Retinal pigment epithelial cell (primary cell): ENCODE measurements around the gene KHDC1.
"Not testable (repeated sequence)": the region's sequence is repeated elsewhere in the genome, so short reads cannot be mapped to it uniquely, and the experiment has no call there.

ENCODE experiments used
- DNase-seq: peaks from one replicate; pipeline ENCODE4 v3.0.0-alpha.2; 2010; ENCODE audit warnings: low read depth
- H3K4me3 ChIP-seq: 2 replicates; pipeline ENCODE4 v1.5.1; 2011; ENCODE audit warnings: mild to moderate bottlenecking, low read length, control low read depth, moderate library complexity
- TF ChIP-seq, protein P1 (sequence below): conservative IDR thresholded peaks from 2 replicates; pipeline ENCODE4 v1.5.1; 2011; ENCODE audit warnings: low read depth, low read length, control low read depth, inconsistent platforms

KHDC1 gene

DNA sequence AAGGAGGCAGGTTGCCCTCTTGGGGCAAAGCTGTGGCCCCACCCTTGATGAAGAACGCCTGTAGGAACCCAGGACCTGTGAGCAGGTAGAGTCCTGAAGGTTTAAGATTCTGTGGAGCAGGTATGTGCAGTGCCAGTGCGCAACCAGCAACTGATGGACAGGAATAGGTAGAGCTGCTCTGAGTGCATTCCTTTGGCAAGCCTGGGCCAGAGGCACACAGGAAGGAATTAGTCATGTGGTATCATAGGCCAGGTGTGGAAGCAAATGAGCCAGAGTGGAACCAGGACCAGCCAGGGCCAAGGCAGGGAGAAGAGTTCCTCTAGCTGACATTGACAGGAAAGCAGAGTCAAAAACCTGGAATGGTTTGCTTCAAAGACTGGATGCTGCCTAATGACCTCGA is 1.4 kb upstream of the KHDC1 start:
- TF ChIP-seq, protein P1, sequence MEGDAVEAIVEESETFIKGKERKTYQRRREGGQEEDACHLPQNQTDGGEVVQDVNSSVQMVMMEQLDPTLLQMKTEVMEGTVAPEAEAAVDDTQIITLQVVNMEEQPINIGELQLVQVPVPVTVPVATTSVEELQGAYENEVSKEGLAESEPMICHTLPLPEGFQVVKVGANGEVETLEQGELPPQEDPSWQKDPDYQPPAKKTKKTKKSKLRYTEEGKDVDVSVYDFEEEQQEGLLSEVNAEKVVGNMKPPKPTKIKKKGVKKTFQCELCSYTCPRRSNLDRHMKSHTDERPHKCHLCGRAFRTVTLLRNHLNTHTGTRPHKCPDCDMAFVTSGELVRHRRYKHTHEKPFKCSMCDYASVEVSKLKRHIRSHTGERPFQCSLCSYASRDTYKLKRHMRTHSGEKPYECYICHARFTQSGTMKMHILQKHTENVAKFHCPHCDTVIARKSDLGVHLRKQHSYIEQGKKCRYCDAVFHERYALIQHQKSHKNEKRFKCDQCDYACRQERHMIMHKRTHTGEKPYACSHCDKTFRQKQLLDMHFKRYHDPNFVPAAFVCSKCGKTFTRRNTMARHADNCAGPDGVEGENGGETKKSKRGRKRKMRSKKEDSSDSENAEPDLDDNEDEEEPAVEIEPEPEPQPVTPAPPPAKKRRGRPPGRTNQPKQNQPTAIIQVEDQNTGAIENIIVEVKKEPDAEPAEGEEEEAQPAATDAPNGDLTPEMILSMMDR, result no peak
- H3K4me3 ChIP-seq, result no peak overlapping the region
- no peak for DNase-seq

DNA sequence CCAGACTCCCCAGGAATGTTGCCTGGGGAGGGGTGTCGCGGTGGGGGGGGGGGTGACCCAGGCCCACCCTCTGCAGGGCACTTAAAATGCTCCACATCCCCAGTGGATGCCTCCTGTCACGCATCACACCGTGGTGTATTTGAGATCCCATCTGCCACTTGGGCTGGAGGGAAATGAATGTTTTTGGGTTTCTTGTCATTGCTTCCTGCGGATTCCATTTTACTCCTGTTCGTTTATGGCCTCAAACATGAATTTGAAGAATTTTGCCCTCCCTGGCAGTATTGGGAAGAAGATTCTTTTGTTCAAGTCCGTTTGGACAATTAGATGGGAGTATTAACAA is 544 bp upstream of the KHDC1 start:
- peak overlapping the region; percentile 73 for H3K4me3 ChIP-seq
- TF ChIP-seq, protein P1, result no peak
- no peak for DNase-seq

DNA sequence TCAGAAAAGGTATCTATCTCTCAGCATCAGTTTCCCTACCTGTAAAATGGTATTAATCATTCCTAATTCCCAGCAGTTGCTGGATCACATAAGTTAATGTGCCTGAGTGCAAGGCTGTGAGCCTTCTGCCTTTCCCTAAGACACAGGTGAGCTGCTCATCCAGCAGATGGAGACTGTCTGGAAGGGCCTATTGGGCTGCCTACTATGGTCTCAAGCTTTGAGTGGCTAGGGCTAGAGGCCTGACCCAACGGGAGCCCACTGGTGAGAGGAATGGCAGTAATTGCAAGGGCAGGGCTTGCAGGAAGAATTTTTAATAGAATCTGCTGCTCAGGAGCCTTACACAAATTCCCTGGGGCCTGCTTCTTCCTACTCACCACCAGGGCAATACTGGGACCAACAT is 4.3 kb downstream of the KHDC1 start:
- H3K4me3 ChIP-seq, result no peak overlapping the region
- DNase-seq, result no peak
- TF ChIP-seq, protein P1, result no peak

DNA sequence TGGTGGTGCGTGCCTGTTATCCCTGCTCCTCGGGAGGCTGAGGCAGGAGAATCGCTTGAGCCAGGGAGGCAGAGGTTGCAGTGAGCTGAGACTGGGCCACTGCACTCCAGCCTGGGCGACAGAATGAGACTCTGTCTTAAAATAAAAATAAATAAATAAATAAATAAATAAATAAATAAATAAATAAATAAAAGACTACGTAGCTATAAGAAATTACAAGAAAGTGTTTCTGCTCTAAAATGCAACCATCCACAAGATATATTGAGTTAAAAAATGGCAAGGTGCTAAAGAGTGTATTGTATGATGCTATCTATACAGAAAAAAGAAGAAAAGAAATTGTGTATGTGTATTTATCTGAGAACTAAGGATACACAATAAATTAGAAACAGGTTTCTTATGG is 8.7 kb downstream of the KHDC1 start:
- DNase-seq, H3K4me3 ChIP-seq: not testable (repeated sequence)

DNA sequence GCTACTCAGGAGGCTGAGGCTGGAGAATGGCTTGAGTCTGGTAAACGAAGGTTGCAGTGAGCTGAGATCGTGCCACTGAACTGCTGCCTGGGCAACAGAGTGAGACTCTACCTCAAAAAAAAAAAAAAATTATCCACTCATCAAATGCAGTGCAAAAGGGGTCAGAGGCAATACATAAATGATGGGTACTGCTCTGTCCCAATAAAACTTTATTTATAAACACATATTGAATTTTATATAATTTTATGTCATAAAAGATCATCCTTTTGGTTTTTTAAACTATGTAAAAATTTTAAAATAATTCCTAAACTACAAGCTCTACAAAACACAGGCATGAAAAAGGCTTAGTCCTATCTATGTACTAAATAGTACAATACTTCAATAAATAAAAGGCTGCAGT is 10.3 kb downstream of the KHDC1 start:
- no peak for DNase-seq
- TF ChIP-seq, protein P1, result no peak
- H3K4me3 ChIP-seq, result no peak overlapping the region

DNA sequence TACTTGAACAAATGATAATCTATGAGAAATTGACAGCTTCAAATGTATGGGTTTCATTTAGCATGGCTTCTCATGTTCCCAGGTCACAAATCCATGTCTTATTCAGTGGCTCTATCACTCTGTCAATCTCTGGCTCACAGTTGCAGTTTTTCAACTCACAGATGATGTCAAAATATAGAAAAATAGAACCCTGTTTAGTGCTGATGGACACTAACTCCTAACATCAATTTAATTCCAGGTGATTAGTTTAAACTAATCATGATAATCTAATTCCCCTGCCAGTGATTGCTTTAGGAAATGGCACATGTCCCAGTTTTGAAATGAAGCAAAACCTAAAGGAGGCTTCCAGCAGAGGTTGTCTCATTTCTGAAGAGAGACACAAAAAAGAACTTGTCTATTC is 13.0 kb downstream of the KHDC1 start:
- TF ChIP-seq, protein P1, result no peak
- DNase-seq, result no peak
- no peak overlapping the region for H3K4me3 ChIP-seq

DNA sequence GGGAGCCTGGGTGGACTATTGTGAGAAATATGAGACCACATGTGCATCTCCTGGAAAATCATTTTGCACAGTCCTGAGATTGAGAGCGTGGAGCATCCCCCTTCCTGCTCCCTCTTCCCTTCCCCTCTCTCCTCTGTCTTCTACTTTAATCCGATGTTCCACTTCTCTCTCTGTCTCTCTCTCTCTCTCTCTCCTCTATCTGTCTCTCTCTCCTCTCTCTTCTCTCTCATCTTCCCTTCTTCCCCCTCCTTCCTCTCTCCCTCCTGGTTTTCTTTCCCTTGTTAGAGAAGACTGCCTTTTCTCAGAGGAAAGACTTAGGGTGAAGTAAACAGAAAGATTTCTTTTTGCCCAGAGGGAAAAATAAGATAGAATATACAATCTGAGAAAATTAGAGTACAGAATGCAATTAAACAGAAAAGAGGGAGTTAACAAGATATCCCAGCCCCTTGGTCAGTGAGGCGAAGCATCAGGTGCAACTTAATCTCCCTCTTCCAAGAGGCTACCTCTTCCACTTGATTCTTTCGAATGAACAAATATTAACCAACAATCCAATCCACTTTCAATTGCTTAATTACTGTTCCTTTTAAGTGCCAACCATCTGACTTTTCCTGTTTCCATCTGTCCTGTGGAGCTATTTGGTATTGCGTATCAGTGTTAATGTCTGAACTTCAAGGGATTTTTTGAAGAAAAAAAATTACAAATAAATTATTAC is 14.6 kb downstream of the KHDC1 start:
- no peak overlapping the region for H3K4me3 ChIP-seq
- DNase-seq, result no peak
- TF ChIP-seq, protein P1, result no peak

DNA sequence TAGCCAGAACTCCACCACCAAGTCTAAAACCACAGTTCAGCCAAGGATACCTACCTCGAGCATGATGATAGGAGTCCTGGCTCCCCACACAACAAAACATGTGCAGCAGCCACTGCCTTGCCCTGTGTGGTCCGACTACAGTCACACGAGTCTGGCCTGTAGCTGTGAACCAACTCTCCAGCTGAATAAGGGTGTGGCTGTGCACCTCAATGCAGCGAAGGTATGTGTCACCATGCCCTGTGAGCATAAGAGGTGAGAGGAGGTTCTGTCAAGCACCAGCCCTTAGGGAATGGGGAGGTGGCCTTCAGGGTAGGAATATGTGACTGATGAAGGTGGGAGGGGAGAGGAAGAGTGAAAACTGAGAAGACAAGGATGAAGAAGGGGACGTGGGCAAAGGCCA is 21.0 kb downstream of the KHDC1 start:
- no peak overlapping the region for H3K4me3 ChIP-seq

More for the DNA sequence above, 21.0 kb downstream of the KHDC1 start:
- DNase-seq, result no peak
- TF ChIP-seq, protein P1, result no peak
